Activated naive CD4-positive, alpha-beta T cell (primary cell): Measurements from ENCODE around the gene FZR1.

Source experiments
- DNase-seq, 4 experiments: peaks; one replicate each; lab custom pipeline; 2025; lab: John Stamatoyannopoulos, UW

The FZR1 gene

DNA sequence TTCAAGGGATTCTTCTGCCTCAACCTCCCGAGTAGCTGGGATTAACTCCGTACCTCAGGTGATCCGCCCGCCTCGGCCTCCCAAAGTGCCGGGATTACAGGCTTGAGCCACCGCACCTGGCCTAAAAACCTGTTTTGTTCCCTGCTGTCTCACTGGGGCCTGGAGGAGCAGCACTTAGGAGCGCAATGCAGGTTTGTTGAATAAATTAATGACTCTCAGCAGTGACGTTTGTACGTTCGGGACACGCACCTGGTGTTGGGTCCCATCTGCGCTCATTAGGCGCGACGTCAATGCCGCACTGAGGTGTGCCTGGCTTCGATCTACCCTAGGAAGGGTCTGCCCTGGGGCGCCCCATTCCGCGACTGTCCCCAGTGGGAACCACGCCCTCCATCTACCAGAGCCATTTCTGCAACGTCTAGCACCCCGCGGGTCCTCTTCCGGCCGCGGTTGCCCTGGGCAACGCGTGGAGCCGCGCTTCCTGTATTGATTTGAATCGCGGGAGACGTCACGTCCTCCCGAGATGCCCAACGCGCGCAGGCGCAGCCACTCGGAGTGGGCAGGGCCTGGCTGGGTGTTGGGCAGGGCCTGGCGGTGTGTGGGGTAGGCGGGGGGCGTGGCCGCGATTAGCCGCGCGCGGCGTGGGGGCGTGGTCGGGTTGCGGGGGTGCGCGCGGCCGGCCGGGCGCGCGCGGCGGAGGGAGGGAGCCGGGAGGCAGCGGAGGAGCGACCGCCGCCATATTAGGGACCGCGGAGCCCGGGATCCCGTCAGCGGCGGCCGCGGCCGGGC lies at the start of gene FZR1:
TSS of gene FZR1 (plus strand) at position 714 of the 786 bp plus-strand sequence. CDS start 16,679 bp downstream, outside the sequence.
- DNase-seq = peak; percentile 98 to 99 (median 99)

DNA sequence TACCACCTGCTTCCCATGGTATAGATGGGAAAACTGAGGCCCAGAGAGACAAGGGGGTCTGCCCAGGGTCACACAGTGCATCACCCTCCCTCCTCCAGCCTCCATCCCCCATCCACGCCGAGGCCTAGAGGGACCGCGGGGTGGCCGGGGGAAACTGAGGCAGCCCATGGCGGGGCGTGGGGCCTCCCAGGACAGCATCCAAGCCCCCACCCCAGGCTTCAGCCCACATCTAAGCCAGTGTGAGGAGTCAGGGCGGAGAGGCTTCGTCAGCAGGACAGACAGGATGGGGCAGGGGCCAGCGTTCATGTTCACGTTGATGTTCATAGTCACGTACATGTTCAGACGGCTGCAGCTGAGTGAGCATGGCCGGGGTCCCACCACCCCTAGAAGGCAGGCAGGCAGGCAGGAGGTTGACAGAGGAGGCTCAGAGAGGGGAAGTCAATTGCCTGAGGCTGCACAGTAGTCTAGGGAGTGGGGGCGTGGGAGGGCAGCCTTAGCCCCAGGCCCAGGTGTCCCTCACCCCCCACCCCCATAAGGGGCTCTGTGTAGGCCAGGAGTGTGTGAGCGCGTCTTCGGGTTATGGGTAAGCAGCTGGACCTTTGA lies 49.1 kb upstream of the FZR1 start:
- DNase-seq = no peak

- DNase-seq = no peak
Measured at GRCh38 chr19:3457528-3458228, 48.4 kb upstream of the FZR1 start.

DNA sequence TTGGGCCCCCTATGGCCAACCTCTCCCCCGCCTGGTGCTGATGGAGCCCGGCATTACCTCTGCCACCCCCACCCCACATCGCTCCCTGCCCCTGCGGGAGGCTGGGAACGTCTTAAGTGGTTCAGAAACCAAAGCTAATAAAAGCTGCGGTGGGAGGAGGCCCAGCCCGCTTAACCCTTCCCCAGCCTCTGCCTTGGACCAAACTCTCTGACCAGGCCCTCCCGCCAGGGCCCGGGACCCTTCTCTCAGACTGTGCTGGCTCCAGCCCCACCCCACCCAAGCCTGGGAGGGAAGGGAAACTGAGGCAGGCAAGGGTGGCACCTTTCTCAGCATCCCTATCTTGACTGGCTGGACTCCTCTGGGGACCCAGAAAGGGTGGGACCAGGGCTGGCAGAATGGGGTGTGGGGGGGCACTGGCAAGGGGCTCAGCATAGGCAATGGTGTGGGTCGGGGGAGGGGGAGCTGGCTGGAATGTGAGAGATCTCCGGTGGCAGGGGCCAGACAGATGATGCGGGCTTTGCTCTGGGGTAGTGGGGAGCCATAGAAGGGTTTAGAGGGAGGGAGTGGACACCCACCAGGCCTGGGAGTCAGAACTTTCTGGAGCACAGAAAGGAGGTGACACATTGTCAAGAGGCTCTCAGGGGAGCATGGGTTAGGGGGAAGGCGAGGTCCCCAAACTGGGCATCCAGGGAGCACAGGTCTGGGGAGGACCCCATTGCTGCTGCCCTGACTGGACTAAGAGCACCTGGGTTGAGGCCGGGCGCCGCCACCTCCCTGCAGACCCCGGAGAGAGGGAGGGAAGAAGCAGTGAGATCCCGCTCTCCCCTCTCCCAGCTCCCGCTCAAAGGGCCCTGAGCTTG lies 47.7 kb upstream of the FZR1 start:
- DNase-seq = no peak

DNA sequence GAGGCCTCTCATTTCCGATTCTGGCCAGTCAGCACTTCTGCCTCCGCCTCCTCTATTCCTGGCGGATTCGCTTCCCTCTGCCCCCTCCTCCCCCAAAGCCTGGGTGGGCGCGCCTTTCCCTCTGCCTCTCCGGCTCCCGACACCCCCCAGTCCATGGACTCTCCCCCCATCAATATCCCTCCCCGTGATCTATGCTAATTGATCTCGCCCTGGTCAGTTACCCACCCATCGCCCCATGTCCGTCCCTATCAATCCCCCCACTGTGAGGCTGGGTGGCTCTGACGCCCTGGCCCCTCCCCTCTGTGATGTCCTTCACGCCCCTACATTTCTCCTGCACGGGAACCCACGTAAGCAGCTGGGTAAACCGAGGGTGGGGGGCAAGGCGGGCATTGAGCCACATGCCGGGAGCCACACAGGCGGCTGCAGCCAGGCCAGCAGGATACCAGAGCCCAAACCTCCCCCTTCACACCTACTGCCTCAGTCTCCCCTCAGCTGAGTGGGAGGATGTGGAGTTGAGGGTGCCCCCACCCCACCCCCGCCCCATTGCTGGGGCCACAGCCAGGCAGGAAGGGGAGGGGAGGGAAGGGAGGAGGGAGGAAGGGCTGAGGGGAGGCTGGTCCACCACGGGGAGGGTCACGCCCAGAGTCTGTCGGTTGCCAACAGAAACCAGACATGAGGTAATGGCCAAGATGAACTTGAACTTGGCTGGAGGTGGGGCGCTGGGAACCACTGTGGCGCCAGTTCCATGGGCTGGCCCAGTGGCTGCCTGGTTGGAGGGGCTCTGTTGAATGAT lies 46.8 kb upstream of the FZR1 start:
- no peak for DNase-seq

DNA sequence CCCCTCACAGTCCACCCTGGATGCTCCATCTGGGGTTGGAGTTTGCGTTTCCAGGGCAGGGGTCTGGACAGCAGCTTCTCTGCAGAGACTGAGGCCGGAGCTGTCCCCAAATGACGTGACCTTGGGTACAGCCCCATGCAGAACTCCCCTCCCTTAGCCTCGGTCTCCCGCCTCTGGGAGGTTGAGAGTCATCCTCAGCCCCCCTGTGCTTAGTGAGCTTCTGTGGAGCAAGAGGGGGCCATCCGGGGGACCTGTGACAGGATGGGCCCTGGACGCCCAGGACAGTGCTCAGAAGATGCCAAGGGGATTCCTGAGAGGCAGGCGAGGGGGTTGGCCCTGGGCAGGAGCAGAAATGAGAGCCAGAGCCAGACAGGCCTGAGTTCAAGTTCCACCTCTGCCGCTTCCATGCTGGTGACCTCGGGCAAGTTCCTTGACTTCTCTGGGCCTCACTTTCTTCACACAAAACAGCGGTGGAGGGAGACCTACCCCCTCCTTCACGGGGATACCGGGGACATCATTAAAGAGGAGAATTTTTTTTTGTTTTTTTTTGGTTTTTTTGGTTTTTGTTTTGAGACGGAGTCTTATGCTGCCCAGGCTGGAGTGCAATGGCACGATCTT lies 46.0 kb upstream of the FZR1 start:
- no peak for DNase-seq

GRCh38 chr19:3462991-3463713 lies 43.0 kb upstream of the FZR1 start:
- DNase-seq = no peak

DNA sequence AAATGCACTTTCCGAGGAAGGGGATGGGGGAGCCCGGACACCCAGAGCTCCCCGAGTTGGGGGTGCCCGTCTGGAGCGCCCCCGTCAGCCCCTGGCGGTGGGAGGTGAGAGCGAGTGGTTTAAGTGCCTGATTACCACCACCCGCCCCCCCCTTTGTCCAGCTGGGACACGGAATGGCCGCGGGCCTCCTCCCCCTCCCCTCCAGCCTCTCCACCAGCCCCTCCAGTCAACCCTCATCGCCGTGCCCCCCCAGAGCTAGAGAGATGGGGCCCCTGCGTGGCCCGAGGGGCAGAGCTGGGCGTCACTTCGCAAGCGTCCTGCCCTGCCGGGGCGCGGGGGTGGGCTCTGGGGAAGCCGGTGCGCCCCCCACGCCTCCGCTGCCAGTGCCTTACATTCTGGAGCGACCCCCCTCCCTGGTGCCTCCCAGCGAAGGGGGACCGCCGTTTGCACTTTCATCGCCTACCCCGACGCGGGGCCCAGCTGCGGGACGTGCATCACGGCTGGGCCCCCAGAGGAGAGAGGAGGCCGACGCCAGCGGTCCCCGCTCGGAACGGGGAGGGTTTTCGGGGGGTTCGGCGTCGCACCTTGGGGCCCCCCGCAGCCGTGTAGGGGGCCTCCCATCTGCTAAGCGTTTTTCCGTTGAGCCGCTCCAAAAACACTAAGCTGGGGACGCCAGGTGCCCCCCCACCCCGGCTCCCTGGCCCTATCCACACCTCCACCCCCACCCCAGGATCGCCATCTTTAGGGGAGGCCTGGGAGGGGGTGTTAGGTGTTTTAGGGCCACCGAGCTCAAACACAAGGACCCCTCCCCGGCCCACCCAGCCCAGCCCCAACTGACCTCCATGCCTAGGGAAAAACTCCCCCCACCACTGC lies 42.2 kb upstream of the FZR1 start:
- no peak for DNase-seq

DNA sequence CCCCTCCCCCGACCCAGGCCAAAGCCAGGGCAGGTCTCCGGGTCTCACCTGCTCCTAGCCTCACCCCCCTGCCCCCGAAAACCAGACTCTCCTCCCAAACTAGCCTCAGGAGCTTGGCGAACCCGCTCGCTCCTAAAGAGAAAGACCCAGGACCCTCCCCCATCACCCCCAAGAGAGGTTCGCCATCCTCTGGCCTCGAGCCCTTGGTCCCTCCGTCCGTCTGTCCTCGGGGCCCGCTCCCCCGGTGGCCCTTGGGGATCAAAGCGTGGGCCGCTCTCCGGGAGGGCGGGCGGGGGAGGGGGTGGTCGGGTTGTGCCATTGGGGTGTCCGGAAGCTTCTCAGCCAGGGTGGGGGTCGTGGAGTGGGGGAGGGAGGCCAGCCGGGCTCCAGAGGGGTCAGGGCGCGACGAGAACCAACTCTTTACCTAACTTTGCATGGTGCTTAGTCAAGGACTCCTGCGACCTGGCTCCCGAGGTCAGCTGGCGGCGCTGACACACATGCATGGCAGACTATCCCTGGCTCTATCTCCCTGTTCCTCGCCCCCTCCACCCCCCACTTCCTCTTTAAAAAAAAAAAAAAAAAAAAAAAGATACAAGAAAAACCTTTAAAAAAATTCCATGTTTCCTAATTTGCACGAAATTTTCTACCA lies 41.4 kb upstream of the FZR1 start:
- no peak for DNase-seq

GRCh38 chr19:3465552-3465951 lies 40.6 kb upstream of the FZR1 start:
- DNase-seq = no peak

- DNase-seq = no peak
Measured at GRCh38 chr19:3466635-3467034, 39.5 kb upstream of the FZR1 start.

- DNase-seq = no peak
Measured at GRCh38 chr19:3467437-3468198, 38.5 kb upstream of the FZR1 start.

GRCh38 chr19:3468211-3468610 lies 37.9 kb upstream of the FZR1 start:
- DNase-seq = no peak

DNA sequence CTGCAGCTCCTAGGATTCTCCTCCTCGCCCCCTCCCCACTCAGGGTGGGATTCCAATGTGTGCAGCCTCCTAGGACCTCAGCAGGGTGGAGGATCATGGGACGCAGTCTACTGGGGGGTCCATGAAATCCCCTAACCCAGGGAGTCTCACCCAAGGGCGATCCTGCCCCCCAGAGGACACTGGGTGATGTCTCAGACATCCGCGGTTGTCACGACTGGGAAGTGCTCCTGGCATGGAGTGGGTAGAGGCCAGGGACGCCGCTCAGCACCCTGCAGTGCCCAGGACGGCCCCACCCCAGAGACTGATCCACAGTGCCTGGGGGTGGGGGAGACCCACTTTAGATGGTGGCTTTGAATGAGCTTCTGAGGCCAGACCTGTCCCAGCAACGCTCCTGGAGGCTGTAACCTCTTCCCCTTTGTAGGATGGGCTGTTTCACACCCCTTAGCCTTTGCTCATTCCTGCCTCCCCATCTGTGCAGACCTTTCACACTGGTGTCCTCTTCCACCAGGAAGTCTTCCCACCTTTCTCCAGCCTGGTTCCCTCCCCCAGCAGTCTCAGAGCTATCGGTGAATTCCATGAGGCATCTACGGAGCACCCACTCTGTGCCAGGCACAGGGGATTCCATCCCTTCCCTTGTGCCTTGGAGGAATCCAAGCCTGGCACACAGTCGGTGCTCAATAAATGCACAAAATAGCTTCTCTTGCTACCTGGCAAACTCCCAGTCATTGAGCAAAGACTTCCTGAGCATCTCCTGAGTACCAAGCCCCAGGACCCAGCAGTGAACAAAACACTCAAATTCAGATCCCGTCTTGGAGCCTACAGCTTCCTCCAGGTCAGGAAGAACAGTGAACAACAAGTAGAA lies 36.2 kb upstream of the FZR1 start:
- DNase-seq = no peak

DNA sequence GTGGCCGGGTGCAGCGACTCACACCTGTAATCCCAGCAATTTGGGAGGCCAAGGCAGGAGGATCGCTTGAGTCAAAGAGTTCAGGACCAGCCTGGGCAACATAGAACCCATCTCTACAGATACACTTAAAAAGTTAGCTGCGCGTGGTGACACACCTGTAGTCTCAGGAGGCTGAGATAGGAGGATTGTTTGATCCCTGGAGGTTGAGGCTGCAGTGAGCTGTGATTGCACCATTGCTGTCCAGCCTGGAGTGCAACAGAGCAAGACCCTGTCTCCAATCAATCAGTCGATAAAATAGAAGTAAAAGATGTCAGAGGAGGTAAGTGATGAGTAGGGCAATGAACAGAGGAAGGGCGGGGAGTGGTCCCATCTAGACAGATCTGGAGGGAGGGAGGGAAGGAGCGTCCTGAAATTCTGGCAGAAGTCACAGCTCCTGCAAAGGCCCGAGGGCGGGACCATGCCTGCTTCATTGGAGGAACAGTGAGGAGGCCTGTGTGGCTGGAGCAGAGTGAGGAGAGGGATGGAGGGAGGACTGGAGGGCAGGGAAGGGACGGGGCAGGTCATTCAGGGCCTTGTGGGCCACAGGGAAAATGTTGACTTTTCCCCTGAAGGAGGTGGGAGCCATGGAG lies 35.5 kb upstream of the FZR1 start:
- no peak for DNase-seq

GRCh38 chr19:3471954-3472655 lies 34.0 kb upstream of the FZR1 start:
- peak in 2 of 4 experiments; percentile 11 to 30 for DNase-seq
